ENCODE results near the gene CHRNB4. TPM values are rescaled to one million over a fixed set of nuclear protein-coding genes. Genes with fewer than 3 reads are reported as not detected.

Gene CHRNB4
- polyA plus RNA-seq, 2 of the 4 experiments (the other 2 are of a cell fraction) = 0.53 to 3.2 TPM

- CTCF ChIA-PET = interaction anchor here (0.8 to 3.7 kb wide), 3 partner anchors 23 to 48 kb away, joined by 3 to 16 read pairs (median 4); no protein-coding TSS in a partner anchor
- FAIRE-seq (no peak), ATAC-seq (no peak), DNase-seq (ENCODE audit: low read depth in 1 of 2, low spot score in 1 of 2) (no peak)
- POLR2A ChIA-PET = no interaction called here
- no peak overlapping the region for H3K4me2 ChIP-seq
- H3K9me3 ChIP-seq = no peaks in the 10 kb centered on the region
- WGBS (ENCODE audit: missing lambda C conversion rate) = 70% methylated on average over 5 of the region's 5 CpGs
- no peak overlapping the region for H3K4me3 ChIP-seq
- TF ChIP-seq HEYL (CRISPR knock-in tag; IDR thresholded peaks at IDR 0.05) (no peak), MAX (IDR thresholded peaks at IDR 0.05) (no peak), HOXB5 (CRISPR knock-in tag; IDR thresholded peaks at IDR 0.05) (no peak), ATOH8 (CRISPR knock-in tag; IDR thresholded peaks at IDR 0.05; ENCODE audit: low read depth) (no peak), GATA3 (IDR thresholded peaks at IDR 0.05; ENCODE audit: borderline replicate concordance) (no peak), BCL3 (IDR thresholded peaks at IDR 0.05) (no peak), SMC3 (IDR thresholded peaks at IDR 0.05) (no peak), NPAS2 (CRISPR knock-in tag; IDR thresholded peaks at IDR 0.05; ENCODE audit: borderline replicate concordance) (no peak), PHF8 (IDR thresholded peaks at IDR 0.05; ENCODE audit: borderline replicate concordance, low read depth) (no peak), ZC3H11A (IDR thresholded peaks at IDR 0.05) (no peak), CHD2 (IDR thresholded peaks at IDR 0.05; ENCODE audit: low read length, partially characterized antibody) (no peak), EP300 (IDR thresholded peaks at IDR 0.05) (no peak), KDM5A (IDR thresholded peaks at IDR 0.05) (no peak), CEBPB (IDR thresholded peaks at IDR 0.05) (no peak), FOSB (CRISPR knock-in tag; IDR thresholded peaks at IDR 0.05) (no peak), HDAC2 (IDR thresholded peaks at IDR 0.05) (no peak), POLR2A (IDR thresholded peaks at IDR 0.05; ENCODE audit: low read length) (no peak), EHMT2 (IDR thresholded peaks at IDR 0.05; ENCODE audit: low read depth) (no peak)
- no peaks in the 10 kb centered on the region for H3K4me1 ChIP-seq
- no peak overlapping the region for H3K27ac ChIP-seq
These were observed 21.0 kb upstream of the CHRNB4 start for GRCh38 chr15:78662028-78662427.

- WGBS (ENCODE audit: missing lambda C conversion rate) = 87% methylated on average over 19 of the region's 19 CpGs
- H3K4me1 ChIP-seq = no peaks in the 10 kb centered on the region
- ChIA-PET CTCF (interaction anchor here (0.7 to 4.9 kb wide), 5 partner anchors 10 to 49 kb away, joined by 3 to 20 read pairs (median 5); no protein-coding TSS in a partner anchor), POLR2A (no interaction called here)
- H3K4me2 ChIP-seq = no peak overlapping the region
- DNase-seq (ENCODE audit: low read depth in 1 of 2, low spot score in 1 of 2) (no peak), ATAC-seq (no peak), FAIRE-seq (no peak)
- no peak overlapping the region for H3K27ac ChIP-seq
- TF ChIP-seq USF2 (IDR thresholded peaks at IDR 0.05) (no peak), POLR2AphosphoS2 (conservative IDR thresholded peaks at IDR 0.05; ENCODE audit: low read length) (no peak), FOXS1 (CRISPR knock-in tag; IDR thresholded peaks at IDR 0.05) (no peak), HDAC2 (IDR thresholded peaks at IDR 0.05) (no peak), HOXB5 (CRISPR knock-in tag; IDR thresholded peaks at IDR 0.05) (no peak), FOSB (CRISPR knock-in tag; IDR thresholded peaks at IDR 0.05) (no peak), MAFK (IDR thresholded peaks at IDR 0.05; ENCODE audit: partially characterized antibody) (no peak), JUNB (IDR thresholded peaks at IDR 0.05) (no peak), NPAS2 (CRISPR knock-in tag; IDR thresholded peaks at IDR 0.05; ENCODE audit: borderline replicate concordance) (no peak), CHD2 (IDR thresholded peaks at IDR 0.05; ENCODE audit: low read length, partially characterized antibody) (no peak), CHD4 (IDR thresholded peaks at IDR 0.05; ENCODE audit: borderline replicate concordance) (no peak), FOSL2 (IDR thresholded peaks at IDR 0.05) (no peak), FOSL2 (CRISPR knock-in tag; IDR thresholded peaks at IDR 0.05) (no peak), CEBPB (IDR thresholded peaks at IDR 0.05) (no peak), MYC (IDR thresholded peaks at IDR 0.05; ENCODE audit: borderline replicate concordance, low read length) (no peak), ZNF302 (CRISPR knock-in tag; IDR thresholded peaks at IDR 0.05) (no peak), ZSCAN20 (CRISPR knock-in tag; IDR thresholded peaks at IDR 0.05) (no peak), SMC3 (IDR thresholded peaks at IDR 0.05) (no peak), KDM5A (IDR thresholded peaks at IDR 0.05) (no peak)
- no peaks in the 10 kb centered on the region for H3K9me3 ChIP-seq
- no peak overlapping the region for H3K4me3 ChIP-seq
These were observed 20.0 kb upstream of the CHRNB4 start for GRCh38 chr15:78661001-78661400.
